Hepatocyte (in vitro differentiated cells): Measurements from ENCODE around the gene CDKL5. TPM values are rescaled to one million over a fixed set of nuclear protein-coding genes. Genes with fewer than 3 reads are reported as not detected.

Source experiments
- DNase-seq: peaks from one replicate; pipeline ENCODE4 v3.0.0-alpha.2; 2016; ENCODE audit warnings: low spot score
- H2AFZ ChIP-seq: fragments of 200-600 bp; sonication (generic); 2 replicates; pipeline ENCODE4 v1.6.0; 2016; ENCODE audit warnings: antibody characterized with exemption, mild to moderate bottlenecking
- H3K27ac ChIP-seq: fragments of 200-600 bp; sonication (generic); 2 replicates; pipeline ENCODE4 v1.5.1; 2016; ENCODE audit warnings: mild to moderate bottlenecking
- H3K27me3 ChIP-seq: fragments of 200-600 bp; sonication (generic); 2 replicates; pipeline ENCODE4 v1.6.1; 2016
- H3K36me3 ChIP-seq: fragments of 200-600 bp; sonication (generic); replicated peaks from 2 replicates; pipeline ENCODE4 v1.5.1; 2016; ENCODE audit warnings: low read depth; ENCODE audit not compliant: insufficient read depth
- H3K4me1 ChIP-seq: fragments of 200-600 bp; sonication (generic); 2 replicates; pipeline ENCODE4 v1.5.1; 2016; ENCODE audit warnings: mild to moderate bottlenecking, moderate library complexity; ENCODE audit not compliant: insufficient read depth
- H3K4me2 ChIP-seq: fragments of 200-600 bp; sonication (generic); 2 replicates; pipeline ENCODE4 v1.6.0; 2016
- H3K4me3 ChIP-seq: fragments of 200-600 bp; sonication (generic); 2 replicates; pipeline ENCODE4 v1.5.1; 2016; ENCODE audit warnings: mild to moderate bottlenecking
- H3K79me2 ChIP-seq: fragments of 200-600 bp; sonication (generic); 2 replicates; pipeline ENCODE4 v1.6.0; 2017; ENCODE audit warnings: mild to moderate bottlenecking
- H3K9me2 ChIP-seq: fragments of 200-600 bp; sonication (generic); replicated peaks from 2 replicates; pipeline ENCODE4 v1.6.0; 2017; ENCODE audit warnings: mild to moderate bottlenecking; ENCODE audit not compliant: insufficient read depth
- H3K9me3 ChIP-seq: fragments of 200-600 bp; sonication (generic); 2 replicates; pipeline ENCODE4 v1.5.1; 2016; ENCODE audit warnings: low read depth, mild to moderate bottlenecking
- H4K20me1 ChIP-seq: fragments of 200-600 bp; sonication (generic); 2 replicates; pipeline ENCODE4 v1.6.0; 2016; ENCODE audit warnings: mild to moderate bottlenecking; ENCODE audit not compliant: insufficient read depth, poor library complexity, severe bottlenecking
- CTCF ChIP-seq: fragments of 200-600 bp; sonication (generic); IDR thresholded peaks from 2 replicates; pipeline ENCODE4 v1.5.1; 2016; ENCODE audit warnings: antibody characterized with exemption, mild to moderate bottlenecking; ENCODE audit not compliant: poor library complexity
- EZH2 ChIP-seq: fragments of 200-600 bp; sonication (generic); IDR thresholded peaks from 2 replicates; pipeline ENCODE4 v1.6.1; 2016; ENCODE audit warnings: antibody characterized with exemption, mild to moderate bottlenecking, borderline replicate concordance
- EZH2phosphoT487 ChIP-seq: fragments of 200-600 bp; sonication (generic); IDR thresholded peaks from one replicate; pipeline ENCODE4 v1.6.1; 2018; ENCODE audit warnings: antibody characterized with exemption, mild to moderate bottlenecking, low read depth, moderate library complexity; ENCODE audit not compliant: unreplicated experiment, severe bottlenecking
- WGBS: methylation state at CpG from one replicate; pipeline ENCODE4 v1.1.6; 2016; ENCODE audit warnings: low lambda C conversion rate; ENCODE audit errors: missing lambda C conversion rate; 5-methylcytosine and 5-hydroxymethylcytosine counted together
- polyA plus RNA-seq: library from polyadenylated mRNA; unstranded; fragments of >200 nt; fragmentation: Nextera tagmentation; extraction: Ambion mirVana; gene quantifications from 2 replicates; pipeline ENCODE4 v1.2.1, GENCODE V29; 2016
- total RNA-seq: library from RNA; depleted of rRNA; stranded (reverse); fragments of >200 nt; gene quantifications from 2 replicates; pipeline ENCODE4 v1.2.3, GENCODE V29; 2014

CDKL5 gene
- total and polyA plus RNA-seq, 2 experiments from 2014 or later: 6.5 to 17.7 TPM

- no peak for DNase-seq
- Histone ChIP-seq H3K4me2 (no peak overlapping the region), H2AFZ (no peak overlapping the region), H3K36me3 (no peaks in the 10 kb centered on the region), H3K27me3 (no peaks in the 10 kb centered on the region), H3K27ac (no peak overlapping the region), H3K9me3 (no peaks in the 10 kb centered on the region), H3K4me1 (no peaks in the 10 kb centered on the region), H3K79me2 (no peaks in the 10 kb centered on the region), H3K4me3 (no peak overlapping the region), H4K20me1 (no peaks in the 10 kb centered on the region), H3K9me2 (no peaks in the 10 kb centered on the region)
- WGBS: 86% methylated on average over 2 of the region's 2 CpGs
- TF ChIP-seq CTCF (no peak), EZH2 (no peak), EZH2phosphoT487 (no peak)
These were observed 213.0 kb downstream of the CDKL5 start for GRCh38 chrX:18638398-18638797.

GRCh38 chrX:18639280-18639679 is 213.9 kb downstream of the CDKL5 start:
- no peak overlapping the region for H3K4me2 ChIP-seq
- H3K79me2 ChIP-seq: no peaks in the 10 kb centered on the region
- no peaks in the 10 kb centered on the region for H3K36me3 ChIP-seq
- WGBS: 85% methylated on average over 2 of the region's 2 CpGs
- H3K27ac ChIP-seq: no peak overlapping the region
- H4K20me1 ChIP-seq: no peaks in the 10 kb centered on the region
- H3K4me1 ChIP-seq: no peaks in the 10 kb centered on the region
- no peaks in the 10 kb centered on the region for H3K9me3 ChIP-seq
- no peaks in the 10 kb centered on the region for H3K27me3 ChIP-seq
- TF ChIP-seq CTCF: no peak
- TF ChIP-seq EZH2: no peak
- no peak for TF ChIP-seq EZH2phosphoT487
- DNase-seq: no peak
- H3K4me3 ChIP-seq: no peak overlapping the region
- no peaks in the 10 kb centered on the region for H3K9me2 ChIP-seq
- no peak overlapping the region for H2AFZ ChIP-seq

GRCh38 chrX:18640686-18641085 is 215.3 kb downstream of the CDKL5 start:
- DNase-seq: no peak
- WGBS: 68% methylated on average over 10 of the region's 10 CpGs

More at GRCh38 chrX:18640686-18641085, 215.3 kb downstream of the CDKL5 start:
- Histone ChIP-seq H3K9me3 (no peaks in the 10 kb centered on the region), H3K79me2 (no peaks in the 10 kb centered on the region), H4K20me1 (no peaks in the 10 kb centered on the region), H3K4me2 (no peak overlapping the region), H3K9me2 (no peaks in the 10 kb centered on the region), H3K36me3 (no peaks in the 10 kb centered on the region), H3K4me1 (no peaks in the 10 kb centered on the region), H3K4me3 (no peak overlapping the region), H2AFZ (no peak overlapping the region), H3K27me3 (no peaks in the 10 kb centered on the region), H3K27ac (no peak overlapping the region)
- TF ChIP-seq CTCF (no peak), EZH2phosphoT487 (no peak), EZH2 (no peak)
